Measurements from ENCODE around the gene TEX13B. TPM values are rescaled to one million over a fixed set of nuclear protein-coding genes. Genes with fewer than 3 reads are reported as not detected.

TEX13B gene
- total RNA-seq, 1 experiment from 2014 or later = not detected

DNA sequence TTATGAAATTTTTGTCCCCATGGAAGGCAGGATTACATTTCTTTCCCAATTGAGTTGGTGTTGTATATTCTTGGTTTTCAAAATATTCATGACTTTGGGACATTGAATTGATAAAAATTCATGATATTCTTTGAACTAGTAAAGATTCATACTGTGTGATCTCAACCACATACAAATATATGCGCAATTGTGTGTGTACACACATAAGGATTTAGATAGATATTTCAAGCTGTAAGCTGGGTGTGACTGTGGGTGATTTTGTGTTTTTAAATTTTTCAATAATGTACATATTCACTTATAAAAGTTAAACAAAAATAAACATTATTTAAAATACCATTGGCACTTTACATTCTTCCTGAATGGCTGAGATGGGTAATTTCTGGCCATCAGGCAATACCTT, 43.2 kb upstream of the TEX13B start:
- H3K9me3 ChIP-seq (ENCODE audit: control insufficient read depth in 1 of 2, insufficient read depth in 1 of 2, low read depth in 1 of 2, low read length in 2 of 2) = no peaks in the 10 kb centered on the region
- CTCF ChIA-PET = no interaction called here
- POLR2A ChIA-PET = no interaction called here
- intact Hi-C loops (cut with micrococcal nuclease) = no loop called here
- H3K9me2 ChIP-seq (ENCODE audit: insufficient read depth) = no peaks in the 10 kb centered on the region
- ATAC-seq (no peak), DNase-seq (ENCODE audit: low read depth, low spot score) (no peak)
- no peak overlapping the region for H2AFZ ChIP-seq (ENCODE audit: low read depth, low read length, poor library complexity, severe bottlenecking)
- no peak overlapping the region for H3K9ac ChIP-seq (ENCODE audit: low read length)
- no peaks in the 10 kb centered on the region for H3K4me1 ChIP-seq (ENCODE audit: control insufficient read depth in 1 of 2, insufficient read depth in 2 of 2, low read length in 2 of 2)
- H3K27me3 ChIP-seq (ENCODE audit: insufficient read depth, low read length) = no peaks in the 10 kb centered on the region
- H3K36me3 ChIP-seq (ENCODE audit: control insufficient read depth in 1 of 2, insufficient read depth in 2 of 2, low read length in 2 of 2) = no peaks in the 10 kb centered on the region
- H3K27ac ChIP-seq (ENCODE audit: low read depth, low read length) = no peak overlapping the region
- H3K79me2 ChIP-seq (ENCODE audit: insufficient read depth, low read length) = no peaks in the 10 kb centered on the region
- H4K20me1 ChIP-seq (ENCODE audit: insufficient read depth) = no peaks in the 10 kb centered on the region
- H3K4me3 ChIP-seq (replicated peaks in 1 of 2; ENCODE audit: low read depth in 1 of 2, low read length in 2 of 2) = no peak overlapping the region
- BruUV-seq (replicated peaks) = no TSS peak
- RAD21 ChIA-PET (ENCODE audit: low non-redundant PET in 1 of 2, low total read pairs in 2 of 2, uncharacterized antibody in 2 of 2, unreplicated experiment in 2 of 2) = no interaction called here
- no peak overlapping the region for H3K4me2 ChIP-seq (ENCODE audit: low read length)
- no peak for TF ChIP-seq EZH2 (IDR thresholded peaks at IDR 0.05)
- no peak for TF ChIP-seq CEBPB (IDR thresholded peaks at IDR 0.05; ENCODE audit: low read depth)

DNA sequence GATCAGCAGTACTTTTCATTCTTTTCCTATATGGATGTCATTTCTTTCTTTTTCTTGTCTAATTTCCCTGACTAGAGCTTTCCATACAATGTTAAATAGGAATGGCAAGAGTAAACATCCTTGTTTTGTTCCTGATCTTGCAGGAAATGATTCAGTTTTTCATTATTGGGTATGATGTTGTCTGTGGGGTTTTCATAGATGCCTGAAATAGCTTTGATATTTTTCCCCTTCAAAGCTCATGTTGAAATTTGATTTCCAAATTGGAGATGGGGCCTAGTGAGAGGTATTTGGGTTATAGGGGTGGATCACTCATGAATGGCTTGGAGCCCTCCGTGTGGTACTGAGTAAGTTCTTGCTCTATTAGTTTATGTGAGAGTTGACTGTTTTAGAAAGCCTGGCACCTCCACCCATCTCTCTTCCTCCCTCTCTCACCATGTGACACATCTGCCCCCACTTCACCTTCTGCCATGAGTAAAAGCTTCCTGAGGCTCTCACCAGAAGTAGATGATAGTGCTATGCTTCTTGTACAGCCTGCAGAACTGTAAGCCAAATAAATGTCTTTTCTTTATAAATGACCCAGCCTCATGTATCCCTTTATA, 40.4 kb upstream of the TEX13B start:
- ChIA-PET RAD21 (ENCODE audit: low non-redundant PET in 1 of 2, low total read pairs in 2 of 2, uncharacterized antibody in 2 of 2, unreplicated experiment in 2 of 2) (no interaction called here), POLR2A (no interaction called here), CTCF (no interaction called here)
- H3K27me3 ChIP-seq (ENCODE audit: insufficient read depth, low read length) = no peaks in the 10 kb centered on the region
- no peak overlapping the region for H2AFZ ChIP-seq (ENCODE audit: low read depth, low read length, poor library complexity, severe bottlenecking)
- H3K9ac ChIP-seq (ENCODE audit: low read length) = no peak overlapping the region
- DNase-seq (ENCODE audit: low read depth, low spot score) (no peak), ATAC-seq (no peak)
- H4K20me1 ChIP-seq (ENCODE audit: insufficient read depth) = no peaks in the 10 kb centered on the region
- H3K9me2 ChIP-seq (ENCODE audit: insufficient read depth) = no peaks in the 10 kb centered on the region
- no peaks in the 10 kb centered on the region for H3K36me3 ChIP-seq (ENCODE audit: control insufficient read depth in 1 of 2, insufficient read depth in 2 of 2, low read length in 2 of 2)
- no peaks in the 10 kb centered on the region for H3K9me3 ChIP-seq (ENCODE audit: control insufficient read depth in 1 of 2, insufficient read depth in 1 of 2, low read depth in 1 of 2, low read length in 2 of 2)
- no peak overlapping the region for H3K27ac ChIP-seq (ENCODE audit: low read depth, low read length)
- BruUV-seq (replicated peaks) = no TSS peak
- H3K79me2 ChIP-seq (ENCODE audit: insufficient read depth, low read length) = no peaks in the 10 kb centered on the region
- intact Hi-C loops (cut with micrococcal nuclease) = no loop called here
- H3K4me1 ChIP-seq (ENCODE audit: control insufficient read depth in 1 of 2, insufficient read depth in 2 of 2, low read length in 2 of 2) = no peaks in the 10 kb centered on the region
- H3K4me2 ChIP-seq (ENCODE audit: low read length) = no peak overlapping the region
- TF ChIP-seq, protein P1, sequence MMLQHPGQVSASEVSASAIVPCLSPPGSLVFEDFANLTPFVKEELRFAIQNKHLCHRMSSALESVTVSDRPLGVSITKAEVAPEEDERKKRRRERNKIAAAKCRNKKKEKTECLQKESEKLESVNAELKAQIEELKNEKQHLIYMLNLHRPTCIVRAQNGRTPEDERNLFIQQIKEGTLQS (IDR thresholded peaks at IDR 0.05) = no peak
- no peak for TF ChIP-seq CEBPB (IDR thresholded peaks at IDR 0.05; ENCODE audit: low read depth)
- no peak for TF ChIP-seq SRF (IDR thresholded peaks at IDR 0.05; ENCODE audit: low read depth)
- TF ChIP-seq ZFX (IDR thresholded peaks at IDR 0.05) = no peak
- TF ChIP-seq, protein P2, sequence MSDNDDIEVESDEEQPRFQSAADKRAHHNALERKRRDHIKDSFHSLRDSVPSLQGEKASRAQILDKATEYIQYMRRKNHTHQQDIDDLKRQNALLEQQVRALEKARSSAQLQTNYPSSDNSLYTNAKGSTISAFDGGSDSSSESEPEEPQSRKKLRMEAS (IDR thresholded peaks at IDR 0.05) = no peak
- H3K4me3 ChIP-seq (replicated peaks in 1 of 2; ENCODE audit: low read depth in 1 of 2, low read length in 2 of 2) = no peak overlapping the region
